ENCODE data around the gene ADGRL3. TPM values are rescaled to one million over a fixed set of nuclear protein-coding genes. Genes with fewer than 3 reads are reported as not detected.

Gene ADGRL3
- total RNA-seq, 1 donor from 2014 or later: 44.8 TPM

- Mint-ChIP-seq H3K27ac (ENCODE audit: unreplicated experiment) (no peak overlapping the region), H3K4me1 (ENCODE audit: unreplicated experiment) (no peaks in the 10 kb centered on the region), H3K36me3 (ENCODE audit: low read depth, unreplicated experiment) (no peaks in the 10 kb centered on the region), H3K27me3 (ENCODE audit: unreplicated experiment) (no peaks in the 10 kb centered on the region), H3K9me3 (ENCODE audit: unreplicated experiment) (no peaks in the 10 kb centered on the region), H3K4me3 (ENCODE audit: unreplicated experiment) (no peak overlapping the region)
- DNase-seq (ENCODE audit: low spot score): no peak
- TF ChIP-seq CTCF (IDR thresholded peaks at IDR 0.05; ENCODE audit: unreplicated experiment): no peak
Observed at GRCh38 chr4:61827907-61828391, 627.8 kb downstream of the ADGRL3 start.

- no peak for TF ChIP-seq CTCF (IDR thresholded peaks at IDR 0.05; ENCODE audit: unreplicated experiment)
- Mint-ChIP-seq H3K4me3 (ENCODE audit: unreplicated experiment) (no peak overlapping the region), H3K4me1 (ENCODE audit: unreplicated experiment) (no peaks in the 10 kb centered on the region), H3K9me3 (ENCODE audit: unreplicated experiment) (no peaks in the 10 kb centered on the region), H3K36me3 (ENCODE audit: low read depth, unreplicated experiment) (no peaks in the 10 kb centered on the region), H3K27me3 (ENCODE audit: unreplicated experiment) (no peaks in the 10 kb centered on the region), H3K27ac (ENCODE audit: unreplicated experiment) (no peak overlapping the region)
- no peak for DNase-seq (ENCODE audit: low spot score)
Observed at GRCh38 chr4:61828960-61829359, 628.8 kb downstream of the ADGRL3 start.

- TF ChIP-seq CTCF (IDR thresholded peaks at IDR 0.05; ENCODE audit: unreplicated experiment): no peak
- H3K4me1 Mint-ChIP-seq (ENCODE audit: unreplicated experiment): no peaks in the 10 kb centered on the region
- no peaks in the 10 kb centered on the region for H3K36me3 Mint-ChIP-seq (ENCODE audit: low read depth, unreplicated experiment)
- H3K9me3 Mint-ChIP-seq (ENCODE audit: unreplicated experiment): no peaks in the 10 kb centered on the region
- H3K27ac Mint-ChIP-seq (ENCODE audit: unreplicated experiment): no peak overlapping the region
- no peak overlapping the region for H3K4me3 Mint-ChIP-seq (ENCODE audit: unreplicated experiment)
- no peak for DNase-seq (ENCODE audit: low spot score)
- H3K27me3 Mint-ChIP-seq (ENCODE audit: unreplicated experiment): no peaks in the 10 kb centered on the region
Observed at GRCh38 chr4:61831987-61832386, 631.9 kb downstream of the ADGRL3 start.

GRCh38 chr4:61837395-61837794 is 637.3 kb downstream of the ADGRL3 start:
- H3K27me3 Mint-ChIP-seq (ENCODE audit: unreplicated experiment): no peaks in the 10 kb centered on the region
- no peak for DNase-seq (ENCODE audit: low spot score)
- no peaks in the 10 kb centered on the region for H3K36me3 Mint-ChIP-seq (ENCODE audit: low read depth, unreplicated experiment)
- H3K4me3 Mint-ChIP-seq (ENCODE audit: unreplicated experiment): no peak overlapping the region
- no peak overlapping the region for H3K27ac Mint-ChIP-seq (ENCODE audit: unreplicated experiment)
- H3K9me3 Mint-ChIP-seq (ENCODE audit: unreplicated experiment): no peaks in the 10 kb centered on the region
- H3K4me1 Mint-ChIP-seq (ENCODE audit: unreplicated experiment): peaks cover 20% of the 10 kb centered on the region
- no peak for TF ChIP-seq CTCF (IDR thresholded peaks at IDR 0.05; ENCODE audit: unreplicated experiment)

- TF ChIP-seq CTCF (IDR thresholded peaks at IDR 0.05; ENCODE audit: unreplicated experiment): no peak
- no peak for DNase-seq (ENCODE audit: low spot score)
- no peaks in the 10 kb centered on the region for H3K27me3 Mint-ChIP-seq (ENCODE audit: unreplicated experiment)
- no peak overlapping the region for H3K27ac Mint-ChIP-seq (ENCODE audit: unreplicated experiment)
- H3K36me3 Mint-ChIP-seq (ENCODE audit: low read depth, unreplicated experiment): no peaks in the 10 kb centered on the region
- no peak overlapping the region for H3K4me3 Mint-ChIP-seq (ENCODE audit: unreplicated experiment)
- peaks cover 20% of the 10 kb centered on the region for H3K4me1 Mint-ChIP-seq (ENCODE audit: unreplicated experiment)
- H3K9me3 Mint-ChIP-seq (ENCODE audit: unreplicated experiment): no peaks in the 10 kb centered on the region
Observed at GRCh38 chr4:61838072-61838471, 637.9 kb downstream of the ADGRL3 start.

Data from endothelial cell (in vitro differentiated cells).